H1 (cell line): ENCODE results near the gene DCDC2C. TPM values are rescaled to one million over a fixed set of nuclear protein-coding genes. Genes with fewer than 3 reads are reported as not detected.

ENCODE experiments used
- CTCF ChIA-PET: fragments of 300-600 bp; sonication (Branson Sonifier 250); formaldehyde crosslinking; loops from one replicate; lab custom pipeline; 2021; ENCODE audit not compliant: partially characterized antibody; lab: Charles Lee
- POLR2A ChIA-PET: fragments of 300-600 bp; sonication (Branson Sonifier 250); formaldehyde crosslinking; loops from one replicate; lab custom pipeline; 2021; ENCODE audit warnings: inconsistent platforms; ENCODE audit not compliant: partially characterized antibody; lab: Charles Lee
- DNase-seq, 2 experiments: peaks; one replicate each; pipeline versions ENCODE4 v3.0.0 to v3.0.0-alpha.2; 2010 to 2022; ENCODE audit warnings: low spot score in 2 of 2, low read depth in 1 of 2, mixed read lengths in 1 of 2
- FAIRE-seq: peaks from 2 replicates; lab custom pipeline; 2011; peaks lifted over from hg19 to GRCh38; lab: Jason Lieb, UNC
- H2AFZ ChIP-seq: 2 replicates; pipeline ENCODE4 v1.8.1; 2012; ENCODE audit warnings: low read length, inconsistent platforms
- H2AK5ac ChIP-seq: 2 replicates; pipeline ENCODE4 v1.6.1; 2013; ENCODE audit warnings: low read depth, low read length
- H2BK120ac ChIP-seq: replicated peaks from 2 replicates; pipeline ENCODE3; 2013; ENCODE audit warnings: low read depth, low read length, inconsistent platforms
- H2BK12ac ChIP-seq: 2 replicates; pipeline ENCODE4 v1.6.1; 2013; ENCODE audit warnings: low read depth, low read length
- H2BK15ac ChIP-seq: 2 replicates; pipeline ENCODE4 v1.6.1; 2013; ENCODE audit warnings: low read length
- H2BK20ac ChIP-seq: 2 replicates; pipeline ENCODE4 v1.6.1; 2013; ENCODE audit warnings: low read length
- H2BK5ac ChIP-seq: 2 replicates; pipeline ENCODE4 v1.6.1; 2013; ENCODE audit warnings: low read depth, low read length
- H3K14ac ChIP-seq: 2 replicates; pipeline ENCODE4 v1.6.1; 2013; ENCODE audit warnings: inconsistent platforms; ENCODE audit not compliant: insufficient read length
- H3K18ac ChIP-seq: 2 replicates; pipeline ENCODE4 v1.6.1; 2013; ENCODE audit warnings: low read length; ENCODE audit errors: extremely low read depth
- H3K23ac ChIP-seq: 2 replicates; pipeline ENCODE4 v1.6.1; 2013; ENCODE audit warnings: inconsistent platforms; ENCODE audit not compliant: insufficient read length
- H3K23me2 ChIP-seq: 2 replicates; pipeline ENCODE4 v1.6.1; 2013; ENCODE audit warnings: low read depth, low read length
- H3K27ac ChIP-seq: 2 replicates; pipeline ENCODE4 v1.6.1; 2011; ENCODE audit warnings: low read depth, low read length, inconsistent platforms
- H3K27me3 ChIP-seq, 4 experiments: replicated peaks in 1 of 4; 1 replicate in 1 of 4; 2 replicates in 3 of 4; pipeline versions ENCODE4 v1.6.1 to v1.8.1; 2011 to 2013; ENCODE audit warnings: low read length in 3 of 4, mild to moderate bottlenecking in 3 of 4, inconsistent platforms in 2 of 4, mixed read lengths in 2 of 4, moderate library complexity in 1 of 4; ENCODE audit not compliant: control insufficient read depth in 3 of 4, insufficient read depth in 3 of 4; ENCODE audit errors: extremely low read depth in 1 of 4
- H3K36me3 ChIP-seq, 4 experiments: 2 replicates each; pipeline versions ENCODE4 v1.6.1 to v1.8.1; 2011 to 2013; ENCODE audit warnings: mild to moderate bottlenecking in 4 of 4, low read length in 3 of 4, moderate library complexity in 2 of 4, control low read depth in 1 of 4, inconsistent platforms in 1 of 4; ENCODE audit not compliant: insufficient read depth in 4 of 4, control insufficient read depth in 2 of 4
- H3K4ac ChIP-seq: replicated peaks from 2 replicates; pipeline ENCODE3; 2013; ENCODE audit warnings: low read length, low read depth, mixed read lengths, inconsistent platforms; ENCODE audit not compliant: insufficient read length
- H3K4me1 ChIP-seq, 4 experiments: replicated peaks in 1 of 4; 1 replicate in 1 of 4; 2 replicates in 3 of 4; pipeline versions ENCODE4 v1.6.1 to v1.8.1; 2011 to 2013; ENCODE audit warnings: low read length in 3 of 4, inconsistent platforms in 2 of 4, mixed read lengths in 1 of 4; ENCODE audit not compliant: insufficient read depth in 4 of 4, control insufficient read depth in 3 of 4
- H3K4me2 ChIP-seq, 2 experiments: 2 replicates each; pipeline versions ENCODE4 v1.6.1 to v1.8.1; 2011 to 2013; ENCODE audit warnings: low read depth in 2 of 2, low read length in 2 of 2, control low read depth in 1 of 2, inconsistent platforms in 1 of 2, mild to moderate bottlenecking in 1 of 2; ENCODE audit not compliant: insufficient read depth in 1 of 2
- H3K4me3 ChIP-seq, 4 experiments: fragments of 200-600, 300-600 bp in 1 of 4; sonication (generic), shearing (Covaris generic), sonication (Bioruptor Twin) in 1 of 4; 2 replicates each; pipeline versions ENCODE4 v1.5.1 to v1.8.1; 2011 to 2016; ENCODE audit warnings: low read length in 4 of 4, low read depth in 3 of 4, control low read depth in 2 of 4, inconsistent platforms in 2 of 4, mild to moderate bottlenecking in 2 of 4, mixed read lengths in 1 of 4, moderate library complexity in 1 of 4; ENCODE audit not compliant: insufficient read depth in 2 of 4; ENCODE audit errors: extremely low read depth in 1 of 4
- H3K56ac ChIP-seq: replicated peaks from 2 replicates; pipeline ENCODE3; 2013; ENCODE audit warnings: low read depth, mild to moderate bottlenecking, mixed read lengths, low read length, inconsistent platforms; ENCODE audit not compliant: insufficient read length
- H3K79me1 ChIP-seq: 2 replicates; pipeline ENCODE4 v1.6.1; 2013; ENCODE audit warnings: low read depth, low read length, control low read depth
- H3K79me2 ChIP-seq, 2 experiments: 2 replicates each; pipeline versions ENCODE4 v1.6.1 to v1.8.1; 2012 to 2013; ENCODE audit warnings: low read length in 2 of 2, mild to moderate bottlenecking in 2 of 2, inconsistent platforms in 1 of 2; ENCODE audit not compliant: insufficient read depth in 2 of 2, control insufficient read depth in 1 of 2
- H3K9ac ChIP-seq, 4 experiments: replicated peaks in 1 of 4; 1 replicate in 1 of 4; 2 replicates in 3 of 4; pipeline versions ENCODE4 v1.6.1 to v1.8.1; 2011 to 2013; ENCODE audit warnings: low read depth in 3 of 4, low read length in 3 of 4, control low read depth in 2 of 4, mild to moderate bottlenecking in 2 of 4, moderate library complexity in 2 of 4, inconsistent platforms in 1 of 4; ENCODE audit errors: extremely low read depth in 1 of 4
- H3K9me3 ChIP-seq, 2 experiments: 2 replicates each; pipeline versions ENCODE4 v1.6.1 to v1.8.1; 2012 to 2013; ENCODE audit warnings: mild to moderate bottlenecking in 2 of 2, moderate library complexity in 2 of 2, control low read depth in 1 of 2, inconsistent platforms in 1 of 2, low read depth in 1 of 2, low read length in 1 of 2, mixed read lengths in 1 of 2; ENCODE audit not compliant: insufficient read depth in 2 of 2
- H4K20me1 ChIP-seq, 2 experiments: replicated peaks in 1 of 2; 2 replicates each; pipeline versions ENCODE3 to v1.8.1; 2011 to 2013; ENCODE audit warnings: inconsistent platforms in 2 of 2, low read length in 2 of 2, mild to moderate bottlenecking in 1 of 2; ENCODE audit not compliant: insufficient read depth in 2 of 2, control insufficient read depth in 1 of 2
- H4K5ac ChIP-seq: 2 replicates; pipeline ENCODE4 v1.6.1; 2013; ENCODE audit warnings: low read length, low read depth, mixed read lengths, inconsistent platforms; ENCODE audit not compliant: insufficient read length
- H4K8ac ChIP-seq: 2 replicates; pipeline ENCODE4 v1.8.0; 2013; ENCODE audit warnings: mild to moderate bottlenecking, moderate library complexity, low read length, inconsistent platforms; ENCODE audit not compliant: insufficient read depth; ENCODE audit errors: extremely low read depth
- H4K91ac ChIP-seq: replicated peaks from 2 replicates; pipeline ENCODE3; 2013; ENCODE audit warnings: low read length, mixed read lengths, inconsistent platforms; ENCODE audit not compliant: insufficient read length
- BCL11A ChIP-seq, 2 experiments: IDR thresholded peaks; one replicate each; pipeline ENCODE4 v1.6.1; 2011; ENCODE audit warnings: low read depth in 2 of 2, low read length in 2 of 2, mild to moderate bottlenecking in 2 of 2
- MAX ChIP-seq: IDR thresholded peaks from 2 replicates; pipeline ENCODE4 v1.6.1; 2012; ENCODE audit warnings: inconsistent platforms
- NANOG ChIP-seq: IDR thresholded peaks from 2 replicates; pipeline ENCODE4 v1.6.1; 2011; ENCODE audit warnings: low read length, low read depth, mild to moderate bottlenecking, inconsistent platforms; ENCODE audit not compliant: insufficient read depth, poor library complexity, severe bottlenecking
- WGBS, 2 experiments: shearing (Covaris generic) in 1 of 2; methylation state at CpG; one replicate each; pipeline versions ENCODE4 v1.1.6 to v1.1.7; 2013 to 2015; ENCODE audit warnings: low lambda C conversion rate in 2 of 2, mixed read lengths in 2 of 2, inconsistent platforms in 1 of 2, low coverage in 1 of 2, missing lambda C conversion rate in 1 of 2; ENCODE audit not compliant: insufficient replicate concordance in 2 of 2, insufficient coverage in 1 of 2, insufficient read length in 1 of 2; ENCODE audit errors: extremely low coverage in 1 of 2, missing lambda C conversion rate in 1 of 2; 5-methylcytosine and 5-hydroxymethylcytosine counted together
- polyA plus RNA-seq, 7 experiments: library from polyadenylated mRNA; depleted of rRNA in 3 of 7; stranded (reverse) in 5 of 7; unstranded in 2 of 7; fragments of >200 nt in 5 of 7; fragments of 200-250 nt in 2 of 7; gene quantifications; 1 replicate in 5 of 7; 2 replicates in 1 of 7; 4 replicates in 1 of 7; pipeline versions ENCODE4 v1.2.1 to v1.2.3, GENCODE V29; 2011 to 2013; ENCODE audit warnings: missing spikeins in 2 of 7, mixed read lengths in 2 of 7
- total RNA-seq: library from RNA; stranded (reverse); fragmentation: NEBNext Ultra II Directional; extraction: Animal tissue kit (Norgen Biotek cat#: 25700); gene quantifications from 2 replicates; pipeline ENCODE4 v1.2.1, GENCODE V29; 2021

Gene DCDC2C
- total and polyA plus RNA-seq, 2 of the 8 experiments (the other 6 are each of a cell fraction or from before 2014, with no cell fraction given), result 0.50 TPM; not detected in 1

GRCh38 chr2:3657881-3658280 lies 45.5 kb upstream of the DCDC2C start, which contains the start of gene ALLC:
TSS of gene ALLC (plus strand) at chr2:3658200. CDS start at chr2:3671158, 12,958 bp downstream.
- Histone ChIP-seq H3K18ac (peak within 1 kb of the TSS; percentile 53; the same call in 1 of the 2 replicates), H3K9me3 (no peaks in the 10 kb centered on the region; a peak in 1 of 4 replicates), H3K23ac (no peak within 1 kb of the TSS), H2BK20ac (0 out of 2 replicates have a peak within 1 kb of the TSS, but pooled peaks have one; percentile 55), H2BK120ac (no peak within 1 kb of the TSS), H2AK5ac (no peak within 1 kb of the TSS), H3K79me2 (no peaks in the 10 kb centered on the region), H3K79me1 (no peaks in the 10 kb centered on the region), H4K91ac (no peak within 1 kb of the TSS), H3K4me2 (peak within 1 kb of the TSS in 1 of 2 experiments; percentile 4; a peak in 1 of 4 replicates), H3K56ac (no peak within 1 kb of the TSS), H4K8ac (peak within 1 kb of the TSS; percentile 17), H3K4me3 (no peak within 1 kb of the TSS), H3K14ac (no peak within 1 kb of the TSS), H3K27ac (no peak within 1 kb of the TSS), H2BK15ac (no peak within 1 kb of the TSS), H3K23me2 (no peaks in the 10 kb centered on the region), H3K4me1 (peaks cover 5 to 19% (median 9%) of the 10 kb centered on the region in 4 experiments; a peak in 5 of 7 replicates), H3K9ac (no peak within 1 kb of the TSS), H4K20me1 (no peaks in the 10 kb centered on the region), H2BK12ac (no peak within 1 kb of the TSS; the same call in 1 of the 2 replicates), H3K27me3 (peaks cover 0 to 2% (median 0%) of the 10 kb centered on the region in 4 experiments; a peak in 1 of 7 replicates), H4K5ac (no peak within 1 kb of the TSS), H3K36me3 (no peaks in the 10 kb centered on the region), H3K4ac (no peak within 1 kb of the TSS), H2BK5ac (peak within 1 kb of the TSS; percentile 16; the same call in 1 of the 2 replicates), H2AFZ (peak within 1 kb of the TSS; percentile 88; the same call in 1 of the 2 replicates)
- FAIRE-seq, result no peak
- CTCF ChIA-PET, result interaction anchor here (1.0 kb wide), 1 partner anchor 9 kb away, joined by 3 read pairs; no protein-coding TSS in a partner anchor
- DNase-seq, result no peak
- POLR2A ChIA-PET, result interaction anchor here (1.5 kb wide), 1 partner anchor 81 kb away, joined by 5 read pairs; no protein-coding TSS in a partner anchor
- TF ChIP-seq BCL11A (IDR thresholded peaks at IDR 0.05; ENCODE audit: low read depth in 2 of 2, low read length in 2 of 2) (no peak), NANOG (no peak), MAX (no peak)
- WGBS, 2 experiments, result 91% methylated on average over 7 of the region's 7 CpGs; no CpG with 5 or more reads in 1 of the 2 experiments
